Hindlimb muscle (tissue), 1 donor: ENCODE measurements around the gene ARRB1. TPM values are rescaled to one million over a fixed set of nuclear protein-coding genes. Genes with fewer than 3 reads are reported as not detected.
"Not testable (repeated sequence)": the region's sequence is repeated elsewhere in the genome, so short reads cannot be mapped to it uniquely, and the experiment has no call there.

Source experiments
- DNase-seq: peaks from one replicate; pipeline ENCODE4 v3.0.0-alpha.2; 2013
- polyA plus RNA-seq: library from polyadenylated mRNA; unstranded; fragments of 120-200 nt; gene quantifications from one replicate; pipeline ENCODE4 v1.2.1, GENCODE V29; 2013; ENCODE audit not compliant: insufficient read length

ARRB1 gene
- polyA plus RNA-seq, result 20.6 TPM

GRCh38 chr11:75351541-75351790, at the start of gene ARRB1:
TSS of gene ARRB1 (minus strand) at chr11:75351661. CDS start at chr11:75351607, 54 bp downstream.
- no peak for DNase-seq

- DNase-seq, result no peak
These were observed 48.8 kb upstream of the ARRB1 start for GRCh38 chr11:75400146-75400865.

GRCh38 chr11:75399344-75400145, 48.1 kb upstream of the ARRB1 start, which contains the start of gene RPS3:
TSS of gene RPS3 (plus strand) at chr11:75399518. CDS start at chr11:75399548, 30 bp downstream.
- peak; percentile 92 for DNase-seq

- DNase-seq, result no peak
These were observed 47.4 kb upstream of the ARRB1 start for GRCh38 chr11:75398906-75399305.

GRCh38 chr11:75394085-75394840, 42.8 kb upstream of the ARRB1 start:
- DNase-seq, result no peak

- no peak for DNase-seq
These were observed 38.5 kb upstream of the ARRB1 start for GRCh38 chr11:75389925-75390324.

- no peak for DNase-seq
These were observed 37.8 kb upstream of the ARRB1 start for GRCh38 chr11:75389276-75389605.

GRCh38 chr11:75388386-75389275, 37.2 kb upstream of the ARRB1 start:
- DNase-seq, result peak; percentile 68

GRCh38 chr11:75387736-75388294, 36.4 kb upstream of the ARRB1 start:
- no peak for DNase-seq

GRCh38 chr11:75386942-75387630, 35.6 kb upstream of the ARRB1 start:
- DNase-seq, result no peak

- DNase-seq, result peak; percentile 79
These were observed 33.1 kb upstream of the ARRB1 start for GRCh38 chr11:75384438-75385080.

GRCh38 chr11:75383246-75383645, 31.8 kb upstream of the ARRB1 start:
- no peak for DNase-seq

- no peak for DNase-seq
These were observed 29.4 kb upstream of the ARRB1 start for GRCh38 chr11:75380716-75381420.

GRCh38 chr11:75380245-75380644, 28.8 kb upstream of the ARRB1 start:
- DNase-seq, result no peak

GRCh38 chr11:75378776-75379175, 27.3 kb upstream of the ARRB1 start:
- DNase-seq, result not testable (repeated sequence)

GRCh38 chr11:75376175-75376574, 24.7 kb upstream of the ARRB1 start:
- no peak for DNase-seq

- no peak for DNase-seq
These were observed 24.2 kb upstream of the ARRB1 start for GRCh38 chr11:75375626-75376025.

- DNase-seq, result no peak
These were observed 23.2 kb upstream of the ARRB1 start for GRCh38 chr11:75374646-75375045.

GRCh38 chr11:75373201-75373600, 21.7 kb upstream of the ARRB1 start:
- DNase-seq, result no peak
